A673 (cell line): Measurements from ENCODE around the gene FAM32A. TPM values are rescaled to one million over a fixed set of nuclear protein-coding genes. Genes with fewer than 3 reads are reported as not detected.

Source experiments
- BruUV-seq: library from RNA; stranded (reverse); fragments of 400-500 nt; replicated peaks from 2 replicates; lab custom pipeline; 2021; lab: Mats Ljungman, UMichigan
- CTCF ChIA-PET: fragments of 300-600 bp; sonication (Branson Sonifier 250); formaldehyde crosslinking; loops from one replicate; lab custom pipeline; 2022; ENCODE audit warnings: antibody characterized with exemption; lab: Charles Lee
- POLR2A ChIA-PET: fragments of 300-600 bp; sonication (Branson Sonifier 250); formaldehyde crosslinking; loops from one replicate; lab custom pipeline; 2022; ENCODE audit warnings: antibody characterized with exemption; ENCODE audit not compliant: low non-redundant PET; lab: Charles Lee
- DNase-seq: peaks from one replicate; pipeline ENCODE4 v3.0.0-alpha.2; 2015; ENCODE audit warnings: low spot score
- H3K27ac ChIP-seq: fragments of 200-600 bp; sonication (generic); 2 replicates; pipeline ENCODE4 v1.5.1; 2016; ENCODE audit warnings: mixed run types, low read depth, mild to moderate bottlenecking, mixed read lengths, antibody characterized with exemption, low read length; ENCODE audit not compliant: poor library complexity, severe bottlenecking
- H3K27me3 ChIP-seq: fragments of 200-600 bp; sonication (generic); replicated peaks from 2 replicates; pipeline ENCODE4 v1.6.1; 2017; ENCODE audit warnings: mixed run types, low read depth, mild to moderate bottlenecking, mixed read lengths, antibody characterized with exemption, low read length; ENCODE audit not compliant: insufficient read depth, poor library complexity
- H3K36me3 ChIP-seq: fragments of 200-600 bp; sonication (generic); 2 replicates; pipeline ENCODE4 v1.6.1; 2016; ENCODE audit warnings: mixed run types, mild to moderate bottlenecking, mixed read lengths, antibody characterized with exemption, low read length; ENCODE audit not compliant: insufficient read depth, poor library complexity, severe bottlenecking
- H3K4me1 ChIP-seq: fragments of 200-600 bp; sonication (generic); 2 replicates; pipeline ENCODE4 v1.6.1; 2017; ENCODE audit warnings: mixed run types, mild to moderate bottlenecking, mixed read lengths, antibody characterized with exemption, low read length; ENCODE audit not compliant: insufficient read depth, poor library complexity, severe bottlenecking
- H3K4me3 ChIP-seq: fragments of 200-600 bp; sonication (generic); 2 replicates; pipeline ENCODE4 v1.5.1; 2016; ENCODE audit warnings: low read depth, mixed run types, mild to moderate bottlenecking, mixed read lengths, low read length; ENCODE audit not compliant: poor library complexity, severe bottlenecking
- H3K9me3 ChIP-seq: fragments of 200-600 bp; sonication (generic); 2 replicates; pipeline ENCODE4 v1.6.1; 2016; ENCODE audit warnings: mixed run types, low read depth, mild to moderate bottlenecking, mixed read lengths, antibody characterized with exemption, low read length; ENCODE audit not compliant: poor library complexity, severe bottlenecking
- EZH2 ChIP-seq: fragments of 200-600 bp; sonication (generic); IDR thresholded peaks from 2 replicates; pipeline ENCODE4 v1.6.1; 2017; ENCODE audit warnings: borderline replicate concordance, low read depth, mild to moderate bottlenecking, mixed read lengths, antibody characterized with exemption, low read length; ENCODE audit not compliant: poor library complexity, severe bottlenecking
- intact Hi-C: fragments of 100-400 bp; cut with micrococcal nuclease; formaldehyde crosslinking; loops from one replicate; pipeline ENCODE4 v1.10.0; 2022; ENCODE audit not compliant: unreplicated experiment
- total RNA-seq: library from RNA; stranded (reverse); gene quantifications from 2 replicates; pipeline ENCODE4 v1.2.3, GENCODE V29; 2021
- TF ChIP-seq, protein P1 (sequence below): fragments of 300-800, 200-600 bp; sonication (generic); conservative IDR thresholded peaks from 2 replicates; pipeline ENCODE4 v1.5.1; 2017; ENCODE audit warnings: low read depth, mild to moderate bottlenecking, antibody characterized with exemption, low read length, moderate library complexity, mixed read lengths

The FAM32A gene
- total RNA-seq, 1 experiment from 2014 or later: 93.2 TPM

DNA sequence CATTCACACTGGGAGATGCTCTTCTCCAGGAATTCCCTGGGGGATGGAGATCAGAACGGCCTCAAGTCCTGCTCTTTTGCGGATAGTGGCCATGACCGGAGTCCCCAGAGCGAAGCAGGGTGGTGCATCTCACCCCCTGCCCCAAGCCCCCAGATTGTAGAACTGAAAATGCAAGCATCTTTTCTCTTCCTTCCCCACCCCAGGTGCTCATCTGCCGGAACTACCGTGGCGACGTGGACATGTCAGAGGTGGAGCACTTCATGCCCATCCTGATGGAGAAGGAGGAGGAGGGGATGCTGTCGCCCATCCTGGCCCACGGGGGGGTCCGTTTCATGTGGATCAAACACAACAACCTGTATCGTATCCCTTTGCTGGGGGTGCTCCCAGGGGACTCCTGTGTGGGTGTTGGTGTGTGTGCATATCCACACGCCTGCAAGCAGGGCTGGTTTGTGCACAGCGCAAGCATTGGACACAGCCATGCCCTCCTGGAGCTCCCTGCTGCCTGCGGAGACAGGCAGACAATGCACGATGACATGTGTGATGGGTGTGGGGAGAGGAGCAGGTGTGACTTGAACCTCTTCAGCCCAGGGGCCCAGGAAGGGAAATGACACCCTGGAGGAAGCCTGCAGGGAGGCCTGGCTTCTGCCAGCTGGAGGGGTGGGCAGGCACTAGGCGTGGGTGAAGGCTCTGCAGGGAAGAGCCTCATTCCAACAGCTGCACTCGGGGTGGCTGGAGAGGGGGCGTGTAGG is 18.2 kb downstream of the FAM32A start:
- no peak for TF ChIP-seq EZH2
- TF ChIP-seq, protein P1, sequence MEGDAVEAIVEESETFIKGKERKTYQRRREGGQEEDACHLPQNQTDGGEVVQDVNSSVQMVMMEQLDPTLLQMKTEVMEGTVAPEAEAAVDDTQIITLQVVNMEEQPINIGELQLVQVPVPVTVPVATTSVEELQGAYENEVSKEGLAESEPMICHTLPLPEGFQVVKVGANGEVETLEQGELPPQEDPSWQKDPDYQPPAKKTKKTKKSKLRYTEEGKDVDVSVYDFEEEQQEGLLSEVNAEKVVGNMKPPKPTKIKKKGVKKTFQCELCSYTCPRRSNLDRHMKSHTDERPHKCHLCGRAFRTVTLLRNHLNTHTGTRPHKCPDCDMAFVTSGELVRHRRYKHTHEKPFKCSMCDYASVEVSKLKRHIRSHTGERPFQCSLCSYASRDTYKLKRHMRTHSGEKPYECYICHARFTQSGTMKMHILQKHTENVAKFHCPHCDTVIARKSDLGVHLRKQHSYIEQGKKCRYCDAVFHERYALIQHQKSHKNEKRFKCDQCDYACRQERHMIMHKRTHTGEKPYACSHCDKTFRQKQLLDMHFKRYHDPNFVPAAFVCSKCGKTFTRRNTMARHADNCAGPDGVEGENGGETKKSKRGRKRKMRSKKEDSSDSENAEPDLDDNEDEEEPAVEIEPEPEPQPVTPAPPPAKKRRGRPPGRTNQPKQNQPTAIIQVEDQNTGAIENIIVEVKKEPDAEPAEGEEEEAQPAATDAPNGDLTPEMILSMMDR: no peak
- CTCF ChIA-PET: no interaction called here
- POLR2A ChIA-PET: no interaction called here
- peaks cover 7% of the 10 kb centered on the region for H3K4me1 ChIP-seq
- no peak for DNase-seq
- no peak overlapping the region for H3K4me3 ChIP-seq
- H3K27me3 ChIP-seq: no peaks in the 10 kb centered on the region
- peaks cover 38% of the 10 kb centered on the region for H3K36me3 ChIP-seq
- H3K9me3 ChIP-seq: no peaks in the 10 kb centered on the region
- no TSS peak for BruUV-seq
- H3K27ac ChIP-seq: no peak overlapping the region
- intact Hi-C loops: no loop called here

DNA sequence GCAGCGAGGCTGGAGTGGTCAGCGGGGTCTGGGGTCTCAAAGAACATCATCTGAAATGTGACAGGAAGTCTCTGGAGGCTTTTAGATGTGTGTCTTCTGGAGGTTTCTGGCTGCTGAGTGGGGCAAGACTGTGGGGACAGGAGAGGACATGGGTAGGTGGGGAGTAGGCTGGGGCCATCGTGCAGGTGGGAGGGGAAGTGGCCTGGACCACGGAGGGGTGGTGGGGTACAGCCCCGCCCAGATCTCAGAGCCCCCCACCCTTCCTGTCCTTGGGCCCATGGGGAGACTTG is 18.7 kb downstream of the FAM32A start:
- Histone ChIP-seq H3K4me1 (peaks cover 3% of the 10 kb centered on the region), H3K27me3 (no peaks in the 10 kb centered on the region), H3K4me3 (no peak overlapping the region), H3K36me3 (peaks cover 42% of the 10 kb centered on the region), H3K9me3 (no peaks in the 10 kb centered on the region), H3K27ac (no peak overlapping the region)
- ChIA-PET POLR2A (no interaction called here), CTCF (no interaction called here)
- no TSS peak for BruUV-seq
- intact Hi-C loops: no loop called here
- TF ChIP-seq, protein P1: no peak
- TF ChIP-seq EZH2: no peak
- DNase-seq: no peak

DNA sequence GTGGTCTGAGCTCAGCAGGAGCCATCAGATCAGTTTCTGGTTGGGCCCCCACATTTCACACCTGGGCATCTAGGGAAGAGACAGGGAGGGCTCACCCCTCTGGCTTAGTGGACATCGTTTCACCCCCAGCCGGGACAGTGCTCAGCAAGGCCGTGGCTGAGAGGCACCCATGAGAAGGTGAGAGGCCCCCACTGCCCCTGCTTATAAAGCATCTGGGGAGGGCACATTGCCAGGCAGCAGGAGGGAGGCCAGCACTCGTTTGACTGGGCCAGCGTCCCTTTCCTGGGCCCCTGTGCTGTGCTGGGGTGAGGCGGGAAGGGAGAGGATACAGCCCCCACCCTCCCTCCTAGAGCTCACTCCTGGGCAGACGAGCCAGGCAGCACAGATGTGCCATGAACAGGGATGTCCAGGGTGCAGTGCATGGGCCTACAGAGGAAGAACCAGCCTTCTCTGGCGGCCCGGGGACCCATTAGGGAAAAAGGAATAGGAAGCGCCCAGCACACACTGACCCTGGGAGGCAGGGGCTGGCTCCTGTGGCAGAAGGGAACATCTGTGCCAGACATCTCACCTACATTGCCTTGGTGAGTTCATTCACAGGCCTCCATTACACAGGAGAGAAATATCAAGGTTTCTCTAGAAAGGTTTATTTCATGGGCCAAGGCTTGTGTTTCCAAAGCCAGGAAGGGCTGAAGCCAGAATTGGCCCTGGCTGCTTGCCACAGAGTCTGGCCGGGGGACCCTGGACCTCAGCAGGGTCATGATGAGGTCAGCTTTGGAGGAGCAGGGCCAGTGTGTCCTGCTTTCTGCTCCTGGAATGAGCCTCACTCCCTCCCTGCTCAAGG is 20.2 kb downstream of the FAM32A start:
- Histone ChIP-seq H3K36me3 (peaks cover 45% of the 10 kb centered on the region), H3K4me3 (no peak overlapping the region), H3K27ac (no peak overlapping the region), H3K4me1 (no peaks in the 10 kb centered on the region), H3K27me3 (no peaks in the 10 kb centered on the region), H3K9me3 (no peaks in the 10 kb centered on the region)
- intact Hi-C loops: no loop called here
- CTCF ChIA-PET: no interaction called here
- POLR2A ChIA-PET: no interaction called here
- DNase-seq: no peak
- no TSS peak for BruUV-seq
- TF ChIP-seq, protein P1: no peak
- TF ChIP-seq EZH2: no peak
